Activated naive CD8-positive, alpha-beta T cell treated with anti-CD3 and anti-CD28 coated beads for 36 hours (primary cell): Measurements from ENCODE around the gene PDE4B. TPM values are rescaled to one million over a fixed set of nuclear protein-coding genes. Genes with fewer than 3 reads are reported as not detected.
"Not testable (repeated sequence)": the region's sequence is repeated elsewhere in the genome, so short reads cannot be mapped to it uniquely, and the experiment has no call there.

Experiments used
- DNase-seq: peaks from one replicate; pipeline ENCODE4 v3.0.0; 2021
- H3K27ac Mint-ChIP-seq: one replicate; pipeline ENCODE4 v1.8.0; 2022; ENCODE audit warnings: mild to moderate bottlenecking, moderate library complexity, mixed read lengths
- H3K27me3 Mint-ChIP-seq: one replicate; pipeline ENCODE4 v1.8.0; 2022; ENCODE audit warnings: mild to moderate bottlenecking, mixed read lengths
- H3K36me3 Mint-ChIP-seq: one replicate; pipeline ENCODE4 v1.8.0; 2021; ENCODE audit warnings: mild to moderate bottlenecking, mixed read lengths
- H3K4me1 Mint-ChIP-seq: one replicate; pipeline ENCODE4 v1.8.0; 2021; ENCODE audit warnings: mixed read lengths
- H3K4me3 Mint-ChIP-seq: one replicate; pipeline ENCODE4 v1.8.0; 2022; ENCODE audit warnings: mild to moderate bottlenecking, moderate library complexity, mixed read lengths
- H3K9me3 Mint-ChIP-seq: one replicate; pipeline ENCODE4 v1.8.0; 2022; ENCODE audit warnings: mixed read lengths
- total RNA-seq, 2 experiments: library from RNA; stranded (reverse); gene quantifications; one replicate each; pipeline ENCODE4 v1.2.3, GENCODE V29; 2021

PDE4B gene
- total RNA-seq, 2 experiments from 2014 or later: 22.3 to 24.6 TPM

DNA sequence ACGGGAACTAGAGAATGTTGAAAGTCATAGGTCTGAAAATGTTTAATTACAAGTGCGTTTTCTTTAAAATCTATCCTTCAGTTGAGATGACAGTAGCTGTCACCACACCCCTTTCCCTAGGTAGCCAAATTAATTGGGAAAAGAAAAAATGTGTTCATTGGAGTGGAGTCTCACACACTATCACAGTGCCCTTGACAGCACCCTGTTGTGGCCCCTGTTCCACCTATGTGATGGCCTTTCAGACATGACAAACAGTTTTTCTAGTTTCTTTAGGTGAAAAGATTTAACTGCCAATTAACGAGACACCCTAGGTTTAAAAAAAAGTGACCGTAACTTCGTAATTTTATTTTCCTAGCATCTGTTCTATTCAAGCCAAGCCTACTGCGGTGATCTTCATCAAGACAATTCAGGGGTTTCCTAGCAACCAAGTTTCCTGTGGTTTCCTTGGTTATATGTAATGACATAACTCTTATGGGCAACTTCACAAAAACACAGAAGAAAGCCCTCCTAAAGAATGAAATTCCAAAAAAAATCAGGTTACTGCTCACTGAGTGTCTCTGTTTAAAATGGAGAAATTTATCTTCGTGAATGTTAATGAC lies 298.3 kb downstream of the PDE4B start:
- H3K27ac Mint-ChIP-seq: no peak overlapping the region
- no peaks in the 10 kb centered on the region for H3K9me3 Mint-ChIP-seq
- DNase-seq: no peak
- no peak overlapping the region for H3K4me3 Mint-ChIP-seq
- peaks cover 7% of the 10 kb centered on the region for H3K4me1 Mint-ChIP-seq
- H3K27me3 Mint-ChIP-seq: no peaks in the 10 kb centered on the region
- no peaks in the 10 kb centered on the region for H3K36me3 Mint-ChIP-seq

DNA sequence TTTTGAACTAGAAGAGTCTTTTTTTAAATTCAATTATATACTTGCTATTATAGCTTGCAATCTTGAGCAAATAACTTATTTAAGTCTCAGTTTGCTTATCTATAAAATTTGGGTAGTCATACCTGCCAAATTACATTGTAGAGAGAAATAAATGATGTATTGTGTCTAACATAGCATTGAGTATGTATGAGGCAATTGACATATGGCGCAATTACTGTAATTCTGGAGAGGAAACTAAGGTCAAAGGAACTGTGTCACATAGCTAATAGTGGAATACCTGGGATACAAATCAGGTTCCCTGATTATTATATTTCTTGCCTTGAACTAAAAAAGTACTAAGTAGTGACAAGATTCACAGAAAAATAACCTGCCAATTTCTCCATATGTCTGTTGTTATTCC lies 302.5 kb downstream of the PDE4B start:
- peaks cover 3% of the 10 kb centered on the region for H3K9me3 Mint-ChIP-seq
- peaks cover 7% of the 10 kb centered on the region for H3K4me1 Mint-ChIP-seq
- no peaks in the 10 kb centered on the region for H3K36me3 Mint-ChIP-seq
- DNase-seq: no peak
- H3K27me3 Mint-ChIP-seq: no peaks in the 10 kb centered on the region
- H3K4me3 Mint-ChIP-seq: no peak overlapping the region
- H3K27ac Mint-ChIP-seq: no peak overlapping the region

DNA sequence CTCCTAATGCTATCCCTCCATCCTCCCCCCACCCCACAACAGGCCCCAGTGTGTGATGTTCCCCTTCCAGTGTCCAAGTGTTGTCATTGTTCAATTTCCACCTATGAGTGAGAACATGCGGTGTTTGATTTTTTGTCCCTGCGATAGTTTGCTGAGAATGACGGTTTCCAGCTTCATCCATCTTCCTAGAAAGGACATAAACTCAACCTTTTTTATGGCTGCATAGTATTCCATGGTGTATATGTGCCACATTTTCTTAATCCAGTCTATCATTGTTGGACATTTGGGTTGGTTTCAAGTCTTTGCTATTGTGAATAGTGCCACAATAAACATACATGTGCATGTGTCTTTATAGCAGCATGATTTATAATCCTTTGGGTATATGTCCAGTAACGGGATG lies 308.3 kb downstream of the PDE4B start:
- not testable (repeated sequence) for DNase-seq, H3K4me1 Mint-ChIP-seq, H3K4me3 Mint-ChIP-seq, H3K36me3 Mint-ChIP-seq, H3K27me3 Mint-ChIP-seq, H3K27ac Mint-ChIP-seq, H3K9me3 Mint-ChIP-seq

- H3K4me3 Mint-ChIP-seq, DNase-seq, H3K36me3 Mint-ChIP-seq, H3K9me3 Mint-ChIP-seq, H3K27me3 Mint-ChIP-seq, H3K4me1 Mint-ChIP-seq, H3K27ac Mint-ChIP-seq: not testable (repeated sequence)
Measured at GRCh38 chr1:66104076-66104475, 311.4 kb downstream of the PDE4B start.

DNA sequence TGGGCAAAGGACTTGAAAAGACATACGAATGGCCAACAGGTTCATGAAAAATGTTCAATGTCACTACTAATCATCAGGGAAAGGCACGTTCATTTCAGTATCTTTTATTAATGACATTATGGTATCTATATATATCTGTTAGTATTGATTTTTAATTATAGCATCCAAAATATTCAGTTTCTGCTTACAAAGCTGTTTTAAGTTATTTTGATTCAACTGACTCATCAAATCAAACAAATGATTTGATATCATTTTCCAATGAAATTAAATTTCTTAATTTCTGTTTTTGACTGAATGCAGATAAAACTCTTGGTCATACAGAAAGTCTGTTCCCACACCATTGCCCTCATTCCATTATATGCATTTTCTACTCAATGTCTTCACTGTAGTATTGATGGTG lies 315.9 kb downstream of the PDE4B start:
- Mint-ChIP-seq H3K4me1 (no peaks in the 10 kb centered on the region), H3K36me3 (no peaks in the 10 kb centered on the region), H3K9me3 (peaks cover under 1% of the 10 kb centered on the region), H3K4me3 (no peak overlapping the region), H3K27me3 (peaks cover 10% of the 10 kb centered on the region), H3K27ac (no peak overlapping the region)
- DNase-seq: no peak

DNA sequence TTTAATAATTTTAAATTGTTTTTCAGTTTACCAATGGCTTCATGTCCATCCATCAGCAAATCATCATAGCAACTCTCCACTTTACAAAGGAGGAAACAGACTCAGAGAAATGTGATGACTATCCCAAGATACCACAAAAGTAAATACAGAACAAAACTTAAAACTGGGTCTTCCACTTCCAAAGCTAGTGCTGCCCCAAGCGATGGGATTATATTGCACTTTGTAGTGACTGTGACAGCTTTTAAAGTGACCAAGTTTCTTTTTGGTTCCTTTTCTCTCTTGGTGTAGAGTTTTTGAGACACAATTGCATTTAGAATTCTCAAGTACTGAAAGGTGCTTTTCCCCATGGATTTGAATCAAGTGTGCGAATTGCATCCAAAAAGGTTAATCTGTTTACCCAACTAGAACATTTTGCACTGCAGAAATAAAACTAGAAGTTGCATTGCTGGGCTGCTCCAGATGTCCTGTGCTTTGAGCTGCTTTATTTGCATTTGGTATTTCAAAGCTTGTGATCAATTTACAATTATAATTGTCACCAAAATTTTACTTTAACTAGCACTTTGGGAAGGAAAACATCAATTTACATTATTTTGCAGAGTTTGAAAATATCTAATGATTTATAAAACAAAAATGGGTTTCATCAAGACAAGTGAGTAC lies 320.2 kb downstream of the PDE4B start:
- no peak for DNase-seq
- Mint-ChIP-seq H3K27ac (no peak overlapping the region), H3K27me3 (peaks cover 10% of the 10 kb centered on the region), H3K36me3 (no peaks in the 10 kb centered on the region), H3K9me3 (no peaks in the 10 kb centered on the region), H3K4me3 (no peak overlapping the region), H3K4me1 (no peaks in the 10 kb centered on the region)

DNA sequence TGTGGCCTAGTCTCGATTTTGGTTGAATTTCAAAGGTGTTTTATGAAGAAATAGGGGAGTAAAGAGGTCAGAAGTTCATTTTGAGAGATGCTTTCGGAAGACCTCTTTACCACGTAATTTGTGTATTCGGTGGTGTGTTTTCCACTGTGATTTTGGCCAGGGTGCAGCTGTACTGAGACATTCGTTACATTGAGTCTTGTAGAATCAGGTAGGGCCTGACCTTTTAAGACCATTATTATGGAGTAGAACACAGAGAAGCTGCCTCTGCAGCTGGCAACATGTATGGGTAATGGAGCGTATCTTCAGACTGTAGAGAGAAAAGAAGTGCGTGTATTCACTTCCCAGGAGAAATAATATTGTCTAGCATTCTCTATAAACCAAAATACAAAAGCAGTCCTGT lies 326.5 kb downstream of the PDE4B start:
- Mint-ChIP-seq H3K27ac (no peak overlapping the region), H3K4me1 (no peaks in the 10 kb centered on the region), H3K4me3 (no peak overlapping the region), H3K27me3 (no peaks in the 10 kb centered on the region), H3K36me3 (no peaks in the 10 kb centered on the region), H3K9me3 (peaks cover 1% of the 10 kb centered on the region)
- no peak for DNase-seq

DNA sequence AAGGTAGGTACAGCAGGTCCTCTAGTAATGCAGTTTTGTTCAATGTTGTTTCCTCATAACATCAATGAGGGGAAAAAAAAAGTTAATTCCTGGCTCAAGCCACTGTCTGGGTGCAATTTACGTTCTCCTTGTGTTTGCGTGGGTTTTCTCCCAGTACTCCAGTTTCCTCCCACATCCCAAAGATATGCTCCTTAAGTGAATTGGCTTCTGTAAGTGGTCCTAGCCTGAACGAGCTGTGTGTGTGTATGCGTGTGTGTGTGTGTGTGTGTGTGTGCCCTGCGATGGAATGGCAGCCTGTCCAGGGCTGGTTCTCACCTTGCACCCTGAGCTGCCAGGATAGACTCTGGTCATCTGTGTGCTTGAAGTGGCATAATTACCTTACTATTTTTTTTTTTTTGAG lies 332.0 kb downstream of the PDE4B start:
- Mint-ChIP-seq H3K27ac (no peak overlapping the region), H3K4me1 (peaks cover 7% of the 10 kb centered on the region), H3K4me3 (no peak overlapping the region), H3K27me3 (no peaks in the 10 kb centered on the region), H3K9me3 (peaks cover 3% of the 10 kb centered on the region), H3K36me3 (peaks cover 3% of the 10 kb centered on the region)
- DNase-seq: no peak

DNA sequence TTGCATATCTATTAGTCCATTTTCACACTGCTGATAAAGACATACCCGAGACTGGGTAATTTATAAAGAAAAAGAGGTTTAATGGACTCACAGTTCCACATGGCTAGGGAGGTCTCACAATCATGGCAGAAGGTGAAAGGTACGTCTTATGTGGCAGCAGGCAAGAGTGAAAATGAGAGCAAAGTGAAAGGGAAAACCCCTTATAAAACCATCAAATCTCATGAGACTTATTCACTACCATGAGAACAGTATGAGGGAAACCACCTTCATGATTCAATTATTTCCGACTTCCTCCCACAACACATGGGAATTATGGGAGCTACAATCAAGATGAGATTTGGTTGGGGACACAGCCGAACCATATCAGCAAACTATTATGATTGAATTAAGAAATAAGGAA lies 335.9 kb downstream of the PDE4B start:
- not testable (repeated sequence) for H3K27ac Mint-ChIP-seq, H3K36me3 Mint-ChIP-seq, DNase-seq, H3K27me3 Mint-ChIP-seq, H3K4me1 Mint-ChIP-seq, H3K4me3 Mint-ChIP-seq, H3K9me3 Mint-ChIP-seq

DNA sequence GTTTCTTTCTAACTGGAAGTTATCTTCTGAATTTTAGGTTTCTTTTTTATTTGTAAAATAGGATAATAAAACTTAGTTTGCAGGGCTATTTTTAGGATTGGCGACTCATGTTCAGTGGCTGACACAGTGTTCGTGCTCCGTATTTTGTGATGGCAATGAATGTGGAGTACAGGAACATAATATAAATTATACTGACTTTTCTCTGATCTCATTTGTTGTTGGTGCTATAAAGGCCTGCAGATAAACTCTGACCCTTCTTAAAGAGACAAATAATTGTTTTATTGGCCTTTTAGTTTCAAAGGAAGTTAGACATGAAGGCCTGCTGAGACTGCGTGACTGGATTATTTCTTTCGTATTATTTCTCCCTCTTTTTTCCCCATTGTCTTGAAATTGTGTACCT lies 339.6 kb downstream of the PDE4B start:
- Mint-ChIP-seq H3K36me3 (peaks cover 3% of the 10 kb centered on the region), H3K27ac (no peak overlapping the region), H3K9me3 (peaks cover 7% of the 10 kb centered on the region), H3K4me1 (peaks cover 12% of the 10 kb centered on the region), H3K4me3 (no peak overlapping the region), H3K27me3 (no peaks in the 10 kb centered on the region)
- no peak for DNase-seq

- H3K4me1 Mint-ChIP-seq: peaks cover 5% of the 10 kb centered on the region
- DNase-seq: no peak
- H3K27me3 Mint-ChIP-seq: no peaks in the 10 kb centered on the region
- H3K36me3 Mint-ChIP-seq: no peaks in the 10 kb centered on the region
- no peak overlapping the region for H3K27ac Mint-ChIP-seq
- peaks cover 4% of the 10 kb centered on the region for H3K9me3 Mint-ChIP-seq
- no peak overlapping the region for H3K4me3 Mint-ChIP-seq
Measured at GRCh38 chr1:66134004-66134403, 341.3 kb downstream of the PDE4B start.

DNA sequence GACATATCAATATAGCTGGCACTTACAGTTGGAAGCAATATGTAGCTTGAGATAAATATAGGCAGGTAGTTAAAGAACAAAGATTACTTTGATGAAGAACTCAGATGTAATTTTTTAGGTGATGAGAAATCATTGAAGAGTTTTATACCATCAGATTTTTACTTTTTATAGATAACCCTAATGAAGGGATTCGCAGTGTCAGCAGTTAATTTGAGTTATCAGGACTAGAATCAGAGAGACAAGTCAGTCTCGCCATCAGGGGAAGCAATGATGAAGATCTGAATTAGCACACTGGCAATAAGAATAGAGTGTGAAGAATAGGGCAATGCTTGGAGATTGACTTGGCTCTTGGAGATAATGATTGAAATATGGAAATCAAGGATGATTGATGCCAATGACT lies 342.5 kb downstream of the PDE4B start:
- no peak for DNase-seq
- H3K9me3 Mint-ChIP-seq: peaks cover 4% of the 10 kb centered on the region
- peaks cover 5% of the 10 kb centered on the region for H3K4me1 Mint-ChIP-seq
- no peaks in the 10 kb centered on the region for H3K36me3 Mint-ChIP-seq
- no peaks in the 10 kb centered on the region for H3K27me3 Mint-ChIP-seq
- no peak overlapping the region for H3K4me3 Mint-ChIP-seq
- no peak overlapping the region for H3K27ac Mint-ChIP-seq

DNA sequence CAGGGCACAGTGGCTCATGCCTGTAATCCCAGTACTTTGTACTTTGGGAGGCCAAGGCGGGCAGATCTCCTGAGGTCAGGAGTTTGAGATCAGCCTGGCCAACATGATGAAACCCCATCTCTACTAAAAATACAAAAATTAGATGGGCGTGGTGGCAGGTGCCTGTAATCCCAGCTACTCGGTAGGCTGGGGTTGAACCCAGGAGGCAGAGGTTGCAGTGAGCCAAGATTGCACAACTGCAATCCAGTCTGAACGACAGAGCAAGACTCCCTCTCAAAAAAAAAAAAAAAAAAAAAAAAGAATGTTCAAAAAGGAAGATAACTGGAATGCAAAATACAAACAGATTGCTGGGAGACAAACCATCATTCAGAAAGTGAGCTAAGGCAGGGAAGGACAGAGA lies 343.7 kb downstream of the PDE4B start:
- not testable (repeated sequence) for DNase-seq, H3K4me1 Mint-ChIP-seq, H3K36me3 Mint-ChIP-seq, H3K27ac Mint-ChIP-seq, H3K9me3 Mint-ChIP-seq, H3K27me3 Mint-ChIP-seq, H3K4me3 Mint-ChIP-seq

DNA sequence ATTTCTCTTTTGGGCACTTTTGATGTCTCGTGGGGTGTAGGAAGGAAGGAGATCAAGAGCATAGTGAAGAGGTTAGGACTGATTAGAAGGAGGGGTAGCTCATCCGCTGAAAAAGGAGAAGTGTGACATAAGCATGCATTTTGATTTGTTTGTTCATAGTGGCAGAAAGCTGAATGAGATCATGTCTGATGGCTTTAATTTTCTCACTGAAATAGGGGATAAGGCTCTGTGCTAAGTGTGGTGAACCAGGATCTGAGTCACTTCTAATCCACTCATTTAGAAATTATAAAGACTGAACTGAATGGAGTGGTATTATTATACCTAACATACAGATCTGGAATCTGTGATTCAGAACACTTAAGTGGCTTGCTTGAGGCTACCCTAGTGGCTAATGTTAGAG lies 344.5 kb downstream of the PDE4B start:
- Mint-ChIP-seq H3K9me3 (no peaks in the 10 kb centered on the region), H3K4me3 (no peak overlapping the region), H3K4me1 (peaks cover 5% of the 10 kb centered on the region), H3K36me3 (no peaks in the 10 kb centered on the region), H3K27ac (no peak overlapping the region), H3K27me3 (no peaks in the 10 kb centered on the region)
- no peak for DNase-seq

GRCh38 chr1:66138613-66139012 lies 345.9 kb downstream of the PDE4B start:
- peaks cover 5% of the 10 kb centered on the region for H3K4me1 Mint-ChIP-seq
- DNase-seq: no peak
- H3K4me3 Mint-ChIP-seq: no peak overlapping the region
- H3K27me3 Mint-ChIP-seq: no peaks in the 10 kb centered on the region
- no peaks in the 10 kb centered on the region for H3K36me3 Mint-ChIP-seq
- H3K9me3 Mint-ChIP-seq: no peaks in the 10 kb centered on the region
- H3K27ac Mint-ChIP-seq: no peak overlapping the region

DNA sequence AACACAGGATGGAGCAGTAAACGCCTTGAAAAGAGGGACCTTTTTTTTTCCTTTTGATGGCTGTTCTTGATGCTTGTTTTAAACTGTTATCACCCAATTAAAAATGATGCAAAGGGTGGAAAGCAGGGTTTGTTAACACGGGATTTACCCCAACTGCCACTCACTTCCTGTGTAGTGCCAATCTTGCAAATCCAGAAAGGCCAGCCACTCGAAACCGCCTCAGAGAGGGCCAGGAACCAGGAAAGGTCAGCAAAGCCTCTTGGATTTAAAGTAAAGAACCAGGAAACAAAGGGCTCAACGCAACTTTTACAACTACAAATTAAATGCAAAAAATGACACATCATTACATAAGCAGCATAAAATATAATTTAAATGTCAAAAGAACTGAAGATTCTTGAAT lies 347.4 kb downstream of the PDE4B start:
- H3K9me3 Mint-ChIP-seq: no peaks in the 10 kb centered on the region
- DNase-seq: no peak
- H3K36me3 Mint-ChIP-seq: no peaks in the 10 kb centered on the region
- H3K27ac Mint-ChIP-seq: no peak overlapping the region
- H3K27me3 Mint-ChIP-seq: no peaks in the 10 kb centered on the region
- peaks cover 5% of the 10 kb centered on the region for H3K4me1 Mint-ChIP-seq
- no peak overlapping the region for H3K4me3 Mint-ChIP-seq
